H1 (cell line): Measurements from ENCODE around the gene MNAT1. TPM values are rescaled to one million over a fixed set of nuclear protein-coding genes. Genes with fewer than 3 reads are reported as not detected.

ENCODE experiments used
- CTCF ChIA-PET: fragments of 300-600 bp; sonication (Branson Sonifier 250); formaldehyde crosslinking; loops from one replicate; lab custom pipeline; 2021; ENCODE audit not compliant: partially characterized antibody; lab: Charles Lee
- POLR2A ChIA-PET: fragments of 300-600 bp; sonication (Branson Sonifier 250); formaldehyde crosslinking; loops from one replicate; lab custom pipeline; 2021; ENCODE audit warnings: inconsistent platforms; ENCODE audit not compliant: partially characterized antibody; lab: Charles Lee
- DNase-seq, 2 experiments: peaks; one replicate each; pipeline versions ENCODE4 v3.0.0 to v3.0.0-alpha.2; 2010 to 2022; ENCODE audit warnings: low spot score in 2 of 2, low read depth in 1 of 2, mixed read lengths in 1 of 2
- FAIRE-seq: peaks from 2 replicates; lab custom pipeline; 2011; peaks lifted over from hg19 to GRCh38; lab: Jason Lieb, UNC
- H2AFZ ChIP-seq: 2 replicates; pipeline ENCODE4 v1.8.1; 2012; ENCODE audit warnings: low read length, inconsistent platforms
- H2AK5ac ChIP-seq: 2 replicates; pipeline ENCODE4 v1.6.1; 2013; ENCODE audit warnings: low read depth, low read length
- H2BK120ac ChIP-seq: replicated peaks from 2 replicates; pipeline ENCODE3; 2013; ENCODE audit warnings: low read depth, low read length, inconsistent platforms
- H2BK12ac ChIP-seq: 2 replicates; pipeline ENCODE4 v1.6.1; 2013; ENCODE audit warnings: low read depth, low read length
- H2BK15ac ChIP-seq: 2 replicates; pipeline ENCODE4 v1.6.1; 2013; ENCODE audit warnings: low read length
- H2BK20ac ChIP-seq: 2 replicates; pipeline ENCODE4 v1.6.1; 2013; ENCODE audit warnings: low read length
- H2BK5ac ChIP-seq: 2 replicates; pipeline ENCODE4 v1.6.1; 2013; ENCODE audit warnings: low read depth, low read length
- H3K14ac ChIP-seq: 2 replicates; pipeline ENCODE4 v1.6.1; 2013; ENCODE audit warnings: inconsistent platforms; ENCODE audit not compliant: insufficient read length
- H3K18ac ChIP-seq: 2 replicates; pipeline ENCODE4 v1.6.1; 2013; ENCODE audit warnings: low read length; ENCODE audit errors: extremely low read depth
- H3K23ac ChIP-seq: 2 replicates; pipeline ENCODE4 v1.6.1; 2013; ENCODE audit warnings: inconsistent platforms; ENCODE audit not compliant: insufficient read length
- H3K23me2 ChIP-seq: 2 replicates; pipeline ENCODE4 v1.6.1; 2013; ENCODE audit warnings: low read depth, low read length
- H3K27ac ChIP-seq: 2 replicates; pipeline ENCODE4 v1.6.1; 2011; ENCODE audit warnings: low read depth, low read length, inconsistent platforms
- H3K27me3 ChIP-seq, 4 experiments: replicated peaks in 1 of 4; 1 replicate in 1 of 4; 2 replicates in 3 of 4; pipeline versions ENCODE4 v1.6.1 to v1.8.1; 2011 to 2013; ENCODE audit warnings: low read length in 3 of 4, mild to moderate bottlenecking in 3 of 4, inconsistent platforms in 2 of 4, mixed read lengths in 2 of 4, moderate library complexity in 1 of 4; ENCODE audit not compliant: control insufficient read depth in 3 of 4, insufficient read depth in 3 of 4; ENCODE audit errors: extremely low read depth in 1 of 4
- H3K36me3 ChIP-seq, 4 experiments: 2 replicates each; pipeline versions ENCODE4 v1.6.1 to v1.8.1; 2011 to 2013; ENCODE audit warnings: mild to moderate bottlenecking in 4 of 4, low read length in 3 of 4, moderate library complexity in 2 of 4, control low read depth in 1 of 4, inconsistent platforms in 1 of 4; ENCODE audit not compliant: insufficient read depth in 4 of 4, control insufficient read depth in 2 of 4
- H3K4ac ChIP-seq: replicated peaks from 2 replicates; pipeline ENCODE3; 2013; ENCODE audit warnings: low read length, low read depth, mixed read lengths, inconsistent platforms; ENCODE audit not compliant: insufficient read length
- H3K4me1 ChIP-seq, 4 experiments: replicated peaks in 1 of 4; 1 replicate in 1 of 4; 2 replicates in 3 of 4; pipeline versions ENCODE4 v1.6.1 to v1.8.1; 2011 to 2013; ENCODE audit warnings: low read length in 3 of 4, inconsistent platforms in 2 of 4, mixed read lengths in 1 of 4; ENCODE audit not compliant: insufficient read depth in 4 of 4, control insufficient read depth in 3 of 4
- H3K4me2 ChIP-seq, 2 experiments: 2 replicates each; pipeline versions ENCODE4 v1.6.1 to v1.8.1; 2011 to 2013; ENCODE audit warnings: low read depth in 2 of 2, low read length in 2 of 2, control low read depth in 1 of 2, inconsistent platforms in 1 of 2, mild to moderate bottlenecking in 1 of 2; ENCODE audit not compliant: insufficient read depth in 1 of 2
- H3K4me3 ChIP-seq, 4 experiments: fragments of 200-600, 300-600 bp in 1 of 4; sonication (generic), shearing (Covaris generic), sonication (Bioruptor Twin) in 1 of 4; 2 replicates each; pipeline versions ENCODE4 v1.5.1 to v1.8.1; 2011 to 2016; ENCODE audit warnings: low read length in 4 of 4, low read depth in 3 of 4, control low read depth in 2 of 4, inconsistent platforms in 2 of 4, mild to moderate bottlenecking in 2 of 4, mixed read lengths in 1 of 4, moderate library complexity in 1 of 4; ENCODE audit not compliant: insufficient read depth in 2 of 4; ENCODE audit errors: extremely low read depth in 1 of 4
- H3K56ac ChIP-seq: replicated peaks from 2 replicates; pipeline ENCODE3; 2013; ENCODE audit warnings: low read depth, mild to moderate bottlenecking, mixed read lengths, low read length, inconsistent platforms; ENCODE audit not compliant: insufficient read length
- H3K79me1 ChIP-seq: 2 replicates; pipeline ENCODE4 v1.6.1; 2013; ENCODE audit warnings: low read depth, low read length, control low read depth
- H3K79me2 ChIP-seq, 2 experiments: 2 replicates each; pipeline versions ENCODE4 v1.6.1 to v1.8.1; 2012 to 2013; ENCODE audit warnings: low read length in 2 of 2, mild to moderate bottlenecking in 2 of 2, inconsistent platforms in 1 of 2; ENCODE audit not compliant: insufficient read depth in 2 of 2, control insufficient read depth in 1 of 2
- H3K9ac ChIP-seq, 4 experiments: replicated peaks in 1 of 4; 1 replicate in 1 of 4; 2 replicates in 3 of 4; pipeline versions ENCODE4 v1.6.1 to v1.8.1; 2011 to 2013; ENCODE audit warnings: low read depth in 3 of 4, low read length in 3 of 4, control low read depth in 2 of 4, mild to moderate bottlenecking in 2 of 4, moderate library complexity in 2 of 4, inconsistent platforms in 1 of 4; ENCODE audit errors: extremely low read depth in 1 of 4
- H3K9me3 ChIP-seq, 2 experiments: 2 replicates each; pipeline versions ENCODE4 v1.6.1 to v1.8.1; 2012 to 2013; ENCODE audit warnings: mild to moderate bottlenecking in 2 of 2, moderate library complexity in 2 of 2, control low read depth in 1 of 2, inconsistent platforms in 1 of 2, low read depth in 1 of 2, low read length in 1 of 2, mixed read lengths in 1 of 2; ENCODE audit not compliant: insufficient read depth in 2 of 2
- H4K20me1 ChIP-seq, 2 experiments: replicated peaks in 1 of 2; 2 replicates each; pipeline versions ENCODE3 to v1.8.1; 2011 to 2013; ENCODE audit warnings: inconsistent platforms in 2 of 2, low read length in 2 of 2, mild to moderate bottlenecking in 1 of 2; ENCODE audit not compliant: insufficient read depth in 2 of 2, control insufficient read depth in 1 of 2
- H4K5ac ChIP-seq: 2 replicates; pipeline ENCODE4 v1.6.1; 2013; ENCODE audit warnings: low read length, low read depth, mixed read lengths, inconsistent platforms; ENCODE audit not compliant: insufficient read length
- H4K8ac ChIP-seq: 2 replicates; pipeline ENCODE4 v1.8.0; 2013; ENCODE audit warnings: mild to moderate bottlenecking, moderate library complexity, low read length, inconsistent platforms; ENCODE audit not compliant: insufficient read depth; ENCODE audit errors: extremely low read depth
- H4K91ac ChIP-seq: replicated peaks from 2 replicates; pipeline ENCODE3; 2013; ENCODE audit warnings: low read length, mixed read lengths, inconsistent platforms; ENCODE audit not compliant: insufficient read length
- BACH1 ChIP-seq: IDR thresholded peaks from 2 replicates; pipeline ENCODE4 v1.6.1; 2012; ENCODE audit warnings: low read length, improper control_type of control experiment
- MAFK ChIP-seq: IDR thresholded peaks from 2 replicates; pipeline ENCODE4 v1.6.1; 2012; ENCODE audit warnings: low read depth, mild to moderate bottlenecking, improper control_type of control experiment, low read length
- SIN3A ChIP-seq, 2 experiments: IDR thresholded peaks in 1 of 2; conservative IDR thresholded peaks in 1 of 2; 2 replicates each; pipeline ENCODE4 v1.6.1; 2011 to 2012; ENCODE audit warnings: low read length in 2 of 2, improper control_type of control experiment in 1 of 2, low read depth in 1 of 2, mild to moderate bottlenecking in 1 of 2
- TEAD4 ChIP-seq: IDR thresholded peaks from 2 replicates; pipeline ENCODE4 v1.6.1; 2012; ENCODE audit warnings: low read depth, low read length, inconsistent platforms, mixed read lengths
- WGBS, 2 experiments: shearing (Covaris generic) in 1 of 2; methylation state at CpG; one replicate each; pipeline versions ENCODE4 v1.1.6 to v1.1.7; 2013 to 2015; ENCODE audit warnings: low lambda C conversion rate in 2 of 2, mixed read lengths in 2 of 2, inconsistent platforms in 1 of 2, low coverage in 1 of 2, missing lambda C conversion rate in 1 of 2; ENCODE audit not compliant: insufficient replicate concordance in 2 of 2, insufficient coverage in 1 of 2, insufficient read length in 1 of 2; ENCODE audit errors: extremely low coverage in 1 of 2, missing lambda C conversion rate in 1 of 2; 5-methylcytosine and 5-hydroxymethylcytosine counted together
- polyA plus RNA-seq, 7 experiments: library from polyadenylated mRNA; depleted of rRNA in 3 of 7; stranded (reverse) in 5 of 7; unstranded in 2 of 7; fragments of >200 nt in 5 of 7; fragments of 200-250 nt in 2 of 7; gene quantifications; 1 replicate in 5 of 7; 2 replicates in 1 of 7; 4 replicates in 1 of 7; pipeline versions ENCODE4 v1.2.1 to v1.2.3, GENCODE V29; 2011 to 2013; ENCODE audit warnings: missing spikeins in 2 of 7, mixed read lengths in 2 of 7
- total RNA-seq: library from RNA; stranded (reverse); fragmentation: NEBNext Ultra II Directional; extraction: Animal tissue kit (Norgen Biotek cat#: 25700); gene quantifications from 2 replicates; pipeline ENCODE4 v1.2.1, GENCODE V29; 2021

Gene MNAT1
- total and polyA plus RNA-seq, 2 of the 8 experiments (the other 6 are each of a cell fraction or from before 2014, with no cell fraction given): 34.7 to 52.1 TPM

DNA sequence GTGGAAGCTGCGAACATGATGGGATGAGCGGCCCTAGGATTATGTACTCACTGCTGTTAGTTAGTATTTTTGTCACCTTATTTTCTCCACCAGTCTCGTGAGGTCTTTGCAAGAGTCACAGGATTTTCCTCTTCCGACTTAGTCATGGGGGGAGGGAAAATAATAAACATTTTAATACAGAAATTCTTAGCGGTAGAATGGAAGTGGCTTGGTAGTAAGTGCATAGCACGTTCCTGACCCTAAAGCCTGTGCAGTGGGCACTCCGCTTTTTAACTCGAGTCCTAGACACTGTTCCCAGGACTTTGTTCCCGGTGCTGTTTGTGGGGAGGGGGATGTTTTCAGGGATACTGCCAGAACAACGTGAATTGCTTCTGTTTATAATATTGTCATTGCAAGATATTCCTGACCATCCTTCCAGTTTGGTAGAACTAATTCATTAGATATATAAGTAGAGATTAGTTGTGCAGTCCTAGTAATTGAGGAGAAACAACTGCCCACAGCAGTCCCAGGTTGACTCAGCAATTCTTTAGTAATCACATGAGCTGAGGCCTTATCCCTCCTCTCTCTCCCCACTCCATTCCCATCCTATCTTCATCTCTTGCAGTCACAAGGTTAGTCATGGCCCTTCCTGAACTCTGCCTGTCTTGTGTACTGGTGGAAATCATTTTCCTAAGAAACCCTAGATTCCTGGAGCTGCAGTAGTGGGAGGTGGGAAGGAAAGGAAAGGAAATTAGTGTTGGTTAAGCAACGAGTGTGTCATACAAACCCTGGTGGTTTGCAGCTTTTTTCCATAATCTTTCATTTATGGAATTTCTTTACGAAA is 247.3 kb downstream of the MNAT1 start:
- peak overlapping the region; percentile 78 to 89 for H3K4me2 ChIP-seq
- peak overlapping the region; percentile 85 to 100 (median 97) for H3K4me3 ChIP-seq
- no peak overlapping the region for H3K4ac ChIP-seq
- DNase-seq (no peak), FAIRE-seq (no peak)
- H3K36me3 ChIP-seq: peaks cover 0 to 18% (median 4%) of the 10 kb centered on the region in 4 experiments; a peak in 4 of 8 replicates
- H4K91ac ChIP-seq: no peak overlapping the region
- H3K79me1 ChIP-seq: no peaks in the 10 kb centered on the region
- H4K8ac ChIP-seq: no peak overlapping the region
- no peak overlapping the region for H3K27ac ChIP-seq
- H3K27me3 ChIP-seq: no peaks in the 10 kb centered on the region
- peaks cover 0 to 2% (median 0%) of the 10 kb centered on the region in 4 experiments; a peak in 1 of 7 replicates for H3K4me1 ChIP-seq
- no peaks in the 10 kb centered on the region for H4K20me1 ChIP-seq
- H3K23me2 ChIP-seq: peaks cover 4% of the 10 kb centered on the region; the same call in 1 of the 2 replicates
- H3K9me3 ChIP-seq: no peaks in the 10 kb centered on the region
- H2BK5ac ChIP-seq: no peak overlapping the region
- H4K5ac ChIP-seq: no peak overlapping the region
- H3K14ac ChIP-seq: no peak overlapping the region
- 19% methylated on average over 12 of the region's 12 CpGs; no CpG with 5 or more reads in 1 of the 2 experiments for WGBS, 2 experiments
- H2BK120ac ChIP-seq: no peak overlapping the region
- peaks cover 0 to 23% of the 10 kb centered on the region in 2 experiments; a peak in 2 of 4 replicates for H3K79me2 ChIP-seq
- H3K18ac ChIP-seq: no peak overlapping the region
- H2AFZ ChIP-seq: peak overlapping the region; percentile 86
- no peak overlapping the region for H3K56ac ChIP-seq
- no peak overlapping the region for H2AK5ac ChIP-seq
- H2BK20ac ChIP-seq: no peak overlapping the region
- H3K23ac ChIP-seq: no peak overlapping the region
- CTCF ChIA-PET: interaction anchor here (1.0 to 2.6 kb wide), 3 partner anchors 271 to 654 kb away, joined by 3 to 7 read pairs (median 6); no protein-coding TSS in a partner anchor
- no peak overlapping the region for H2BK12ac ChIP-seq
- POLR2A ChIA-PET: interaction anchor here (0.6 to 2.1 kb wide), 6 partner anchors 10 to 324 kb away, joined by 3 to 7 read pairs (median 6); no protein-coding TSS in a partner anchor
- no peak overlapping the region for H2BK15ac ChIP-seq
- H3K9ac ChIP-seq: peak overlapping the region; percentile 70 to 97 (median 88)
- TF ChIP-seq BACH1: peak; percentile 85
- TF ChIP-seq TEAD4: no peak
- TF ChIP-seq SIN3A (conservative IDR thresholded peaks at IDR 0.05 in 1 of 2, IDR thresholded peaks at IDR 0.05 in 1 of 2; ENCODE audit: low read depth in 1 of 2, low read length in 2 of 2): 0 out of 4 replicates have a peak, but pooled peaks of 1 of the 2 experiments have one; percentile 11
- TF ChIP-seq MAFK: peak; percentile 71
